ENCODE results near the gene SORBS2.

GRCh38 chr4:185716141-185716551 is 95.8 kb downstream of the SORBS2 start:
- TF ChIP-seq CTCF (IDR thresholded peaks at IDR 0.05) (no peak), POLR2A (IDR thresholded peaks at IDR 0.05) (no peak), POLR2AphosphoS5 (IDR thresholded peaks at IDR 0.05) (no peak)

Measured in gastroesophageal sphincter (tissue), 3 donors.